ENCODE results near the gene GRIK5.

GRCh38 chr19:42089772-42090171 lies 19.8 kb upstream of the GRIK5 start:
- TF ChIP-seq POLR2AphosphoS5 (IDR thresholded peaks at IDR 0.05; ENCODE audit: low read depth, low read length) (no peak), POLR2A (IDR thresholded peaks at IDR 0.05; ENCODE audit: low read depth, low read length) (no peak)
